ENCODE results near the gene SH3PXD2A. TPM values are rescaled to one million over a fixed set of nuclear protein-coding genes. Genes with fewer than 3 reads are reported as not detected.
"Not testable (repeated sequence)": the region's sequence is repeated elsewhere in the genome, so short reads cannot be mapped to it uniquely, and the experiment has no call there.

The SH3PXD2A gene
- total and polyA plus RNA-seq, 12 donors, result 6.9 to 44.9 (median 34.4) TPM

DNA sequence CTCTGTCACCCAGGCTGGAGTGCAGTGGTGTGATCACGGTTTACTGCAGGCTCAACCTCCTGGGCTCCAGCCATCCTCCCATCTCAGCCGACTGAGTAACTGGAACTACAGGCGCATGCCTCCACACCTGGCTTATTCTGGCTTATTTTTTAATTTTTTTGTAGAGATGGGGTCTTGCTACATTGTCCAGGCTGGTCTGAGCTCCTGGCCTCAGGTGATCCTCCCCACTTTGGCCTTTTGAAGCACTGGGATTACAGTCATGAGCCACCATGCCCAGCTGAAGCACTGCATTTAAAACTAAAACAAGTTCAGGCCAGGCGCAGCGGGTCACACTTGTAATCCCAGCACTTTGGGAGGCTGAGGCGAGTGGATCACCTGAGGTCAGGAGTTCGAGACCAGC is 8.0 kb downstream of the SH3PXD2A start:
- ATAC-seq (no peak), DNase-seq (no peak)
- no peak overlapping the region for H3K4me3 ChIP-seq
- no peaks in the 10 kb centered on the region for H3K27me3 ChIP-seq
- TF ChIP-seq, protein P1, sequence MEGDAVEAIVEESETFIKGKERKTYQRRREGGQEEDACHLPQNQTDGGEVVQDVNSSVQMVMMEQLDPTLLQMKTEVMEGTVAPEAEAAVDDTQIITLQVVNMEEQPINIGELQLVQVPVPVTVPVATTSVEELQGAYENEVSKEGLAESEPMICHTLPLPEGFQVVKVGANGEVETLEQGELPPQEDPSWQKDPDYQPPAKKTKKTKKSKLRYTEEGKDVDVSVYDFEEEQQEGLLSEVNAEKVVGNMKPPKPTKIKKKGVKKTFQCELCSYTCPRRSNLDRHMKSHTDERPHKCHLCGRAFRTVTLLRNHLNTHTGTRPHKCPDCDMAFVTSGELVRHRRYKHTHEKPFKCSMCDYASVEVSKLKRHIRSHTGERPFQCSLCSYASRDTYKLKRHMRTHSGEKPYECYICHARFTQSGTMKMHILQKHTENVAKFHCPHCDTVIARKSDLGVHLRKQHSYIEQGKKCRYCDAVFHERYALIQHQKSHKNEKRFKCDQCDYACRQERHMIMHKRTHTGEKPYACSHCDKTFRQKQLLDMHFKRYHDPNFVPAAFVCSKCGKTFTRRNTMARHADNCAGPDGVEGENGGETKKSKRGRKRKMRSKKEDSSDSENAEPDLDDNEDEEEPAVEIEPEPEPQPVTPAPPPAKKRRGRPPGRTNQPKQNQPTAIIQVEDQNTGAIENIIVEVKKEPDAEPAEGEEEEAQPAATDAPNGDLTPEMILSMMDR (IDR thresholded peaks at IDR 0.05), result no peak
- H3K4me1 ChIP-seq, result peaks cover 33 to 95% (median 76%) of the 10 kb centered on the region in 9 donors
- no peaks in the 10 kb centered on the region for H3K36me3 ChIP-seq
- H3K9me3 ChIP-seq, result no peaks in the 10 kb centered on the region
- no peak overlapping the region for H3K27ac ChIP-seq
- intact Hi-C loops (cut with DNase I), result no loop called here
- 81 to 89% methylated on average over 7 of the region's 7 CpGs for WGBS, 2 donors

DNA sequence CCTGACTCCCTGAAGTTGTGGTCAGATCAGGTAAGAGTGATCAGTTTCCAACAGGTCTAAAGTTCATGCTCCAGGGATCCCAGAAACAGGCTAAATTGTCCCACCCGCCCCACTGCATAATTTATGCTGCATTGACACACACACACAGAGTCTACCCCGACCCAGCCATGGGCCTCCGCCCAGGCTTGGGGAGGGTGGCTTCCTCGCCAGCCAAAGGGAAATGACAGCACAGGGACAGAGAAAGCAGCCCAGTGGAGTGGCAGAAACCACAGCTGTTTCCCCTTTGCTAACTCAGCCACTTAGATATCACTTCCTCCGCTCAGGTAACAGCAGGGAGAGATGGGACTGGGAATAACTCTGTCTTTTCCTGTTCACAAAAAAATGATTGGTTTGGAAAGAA is 9.4 kb downstream of the SH3PXD2A start:
- Histone ChIP-seq H3K4me3 (no peak overlapping the region), H3K4me1 (peaks cover 26 to 94% (median 70%) of the 10 kb centered on the region in 9 donors), H3K36me3 (no peaks in the 10 kb centered on the region), H3K27me3 (no peaks in the 10 kb centered on the region), H3K9me3 (no peaks in the 10 kb centered on the region), H3K27ac (peak overlapping the region in 6 of 10 donors; percentile 10 to 37 (median 20))
- ATAC-seq (peak in 6 of 8 donors; percentile 27 to 63 (median 50)), DNase-seq (no peak)
- intact Hi-C loops (cut with DNase I), result no loop called here
- 61 to 63% methylated on average over 5 of the region's 5 CpGs for WGBS, 2 donors
- TF ChIP-seq, protein P1 (IDR thresholded peaks at IDR 0.05), result no peak

DNA sequence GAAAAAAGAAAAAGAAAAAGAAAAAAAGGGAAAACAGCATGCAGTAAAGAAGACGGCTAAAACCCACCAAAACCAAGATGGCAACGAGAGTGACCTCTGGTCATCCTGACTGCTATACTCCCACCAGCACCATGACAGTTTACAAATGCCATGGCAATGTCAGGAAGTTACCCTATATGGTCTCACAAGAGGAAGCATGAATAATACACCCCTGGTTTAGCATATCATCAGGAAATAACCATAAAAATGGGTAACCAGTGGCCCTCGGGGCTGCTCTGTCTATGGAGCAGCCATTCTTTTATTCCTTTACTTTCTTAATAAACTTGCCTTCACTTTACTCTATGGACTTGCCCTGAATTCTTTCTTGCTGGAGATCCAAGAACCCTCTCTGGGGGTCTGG is 10.0 kb downstream of the SH3PXD2A start:
- H3K36me3 ChIP-seq; intact Hi-C loops (cut with DNase I); DNase-seq; ATAC-seq; H3K9me3 ChIP-seq; H3K4me3 ChIP-seq; H3K27me3 ChIP-seq: not testable (repeated sequence)
- peaks cover 23 to 94% (median 70%) of the 10 kb centered on the region in 9 donors for H3K4me1 ChIP-seq
- WGBS, 2 donors, result 79 to 83% methylated on average over 3 of the region's 3 CpGs
- H3K27ac ChIP-seq, result peak overlapping the region in 3 of 10 donors; percentile 16 to 37 (median 27)

DNA sequence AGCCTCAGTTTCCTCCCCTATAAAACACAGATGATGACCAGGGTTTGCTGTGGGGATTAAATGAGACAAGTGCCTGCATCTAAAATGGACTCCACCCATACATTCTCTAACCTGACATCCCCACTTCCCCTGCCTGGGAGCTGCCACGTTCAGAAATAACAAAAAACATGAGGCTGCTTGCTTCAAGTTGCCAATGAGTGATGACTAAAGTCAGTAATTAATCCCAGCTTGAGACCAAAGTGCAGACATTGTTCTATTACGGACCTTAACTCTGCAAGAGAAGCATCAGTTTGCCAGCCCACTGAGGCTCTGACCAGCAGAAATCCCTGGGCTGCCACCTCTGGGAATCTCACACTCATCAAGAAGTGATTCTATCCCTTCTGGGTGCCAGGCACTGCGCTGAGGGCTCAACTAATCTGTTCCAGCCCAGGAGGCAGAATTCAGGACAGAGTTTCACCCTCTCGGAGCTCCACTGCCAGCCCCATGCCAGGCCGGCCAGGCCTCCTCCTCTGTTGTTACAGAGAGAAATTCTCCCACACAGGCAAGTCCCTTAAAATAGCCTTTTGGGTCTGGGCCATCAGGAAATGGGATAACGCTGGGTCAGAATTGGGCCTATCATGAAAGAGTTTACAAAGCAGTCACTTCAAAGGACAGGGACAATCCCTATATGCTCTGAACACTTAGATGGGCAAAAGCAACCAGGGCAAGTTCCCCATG is 11.4 kb downstream of the SH3PXD2A start:
- Histone ChIP-seq H3K27ac (peak overlapping the region in 9 of 10 donors; percentile 49 to 87 (median 76)), H3K4me1 (peaks cover 28 to 94% (median 70%) of the 10 kb centered on the region in 9 donors), H3K9me3 (no peaks in the 10 kb centered on the region), H3K36me3 (no peaks in the 10 kb centered on the region), H3K4me3 (no peak overlapping the region), H3K27me3 (no peaks in the 10 kb centered on the region)
- peak; percentile 61 to 82 for DNase-seq
- WGBS, 2 donors, result 18 to 19% methylated on average over 6 of the region's 6 CpGs
- intact Hi-C loops (cut with DNase I), result loop anchor here in 1 of 10 donors (5.0 kb wide), 1 partner anchor 67 kb away; no protein-coding TSS in a partner anchor
- ATAC-seq, result peak; percentile 51 to 84 (median 72)
- TF ChIP-seq, protein P1 (IDR thresholded peaks at IDR 0.05), result no peak

DNA sequence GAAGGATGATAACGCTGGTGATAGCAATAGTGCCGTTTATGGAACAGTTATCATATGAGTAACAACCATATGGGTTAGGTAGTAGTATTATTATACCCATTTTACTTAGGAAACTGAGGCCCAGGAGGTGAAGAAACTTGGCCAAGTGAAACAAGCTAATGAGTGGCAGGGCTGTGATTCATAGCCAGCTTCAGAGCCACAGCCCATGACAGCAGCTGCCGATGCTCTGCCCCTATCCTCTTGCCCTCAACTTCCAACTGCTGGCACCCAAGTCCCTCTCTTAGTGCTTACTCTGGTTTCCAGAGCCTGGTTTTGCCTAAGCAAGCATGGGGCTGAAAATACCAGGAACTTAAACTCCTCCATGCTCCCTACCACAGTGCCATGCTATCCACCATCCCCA is 12.3 kb downstream of the SH3PXD2A start:
- ATAC-seq, result no peak
- no peak overlapping the region for H3K4me3 ChIP-seq
- intact Hi-C loops (cut with DNase I), result loop anchor here in 1 of 10 donors (5.0 kb wide), 1 partner anchor 66 kb away; no protein-coding TSS in a partner anchor
- H3K9me3 ChIP-seq, result no peaks in the 10 kb centered on the region
- H3K4me1 ChIP-seq, result peaks cover 30 to 94% (median 77%) of the 10 kb centered on the region in 9 donors
- DNase-seq, result no peak
- no peaks in the 10 kb centered on the region for H3K36me3 ChIP-seq
- no peaks in the 10 kb centered on the region for H3K27me3 ChIP-seq
- TF ChIP-seq, protein P1 (IDR thresholded peaks at IDR 0.05), result no peak
- 67 to 71% methylated on average over 3 of the region's 3 CpGs for WGBS, 2 donors
- H3K27ac ChIP-seq, result peak overlapping the region in 9 of 10 donors; percentile 49 to 87 (median 76)

Data from heart right ventricle (tissue), 16 donors.